Coronary artery (tissue), 2 donors: ENCODE measurements around the gene SH3BGR.
"Not testable (repeated sequence)": the region's sequence is repeated elsewhere in the genome, so short reads cannot be mapped to it uniquely, and the experiment has no call there.

ENCODE experiments used
- DNase-seq: peaks from one replicate; pipeline ENCODE4 v3.0.0-alpha.2; 2017; ENCODE audit warnings: low spot score
- H3K27ac ChIP-seq, 2 donors: fragments of 200-600 bp; sonication (generic); one replicate each; pipeline ENCODE4 v1.5.1; 2016 to 2019
- H3K4me3 ChIP-seq: fragments of 200-600 bp; sonication (generic); 2 replicates; pipeline ENCODE4 v1.5.1; 2016; ENCODE audit warnings: mild to moderate bottlenecking, moderate library complexity
- TF ChIP-seq, protein P1 (sequence below): fragments of 200-600 bp; sonication (generic); IDR thresholded peaks from one replicate; pipeline ENCODE4 v1.5.1; 2019; ENCODE audit warnings: antibody characterized with exemption

SH3BGR gene

DNA sequence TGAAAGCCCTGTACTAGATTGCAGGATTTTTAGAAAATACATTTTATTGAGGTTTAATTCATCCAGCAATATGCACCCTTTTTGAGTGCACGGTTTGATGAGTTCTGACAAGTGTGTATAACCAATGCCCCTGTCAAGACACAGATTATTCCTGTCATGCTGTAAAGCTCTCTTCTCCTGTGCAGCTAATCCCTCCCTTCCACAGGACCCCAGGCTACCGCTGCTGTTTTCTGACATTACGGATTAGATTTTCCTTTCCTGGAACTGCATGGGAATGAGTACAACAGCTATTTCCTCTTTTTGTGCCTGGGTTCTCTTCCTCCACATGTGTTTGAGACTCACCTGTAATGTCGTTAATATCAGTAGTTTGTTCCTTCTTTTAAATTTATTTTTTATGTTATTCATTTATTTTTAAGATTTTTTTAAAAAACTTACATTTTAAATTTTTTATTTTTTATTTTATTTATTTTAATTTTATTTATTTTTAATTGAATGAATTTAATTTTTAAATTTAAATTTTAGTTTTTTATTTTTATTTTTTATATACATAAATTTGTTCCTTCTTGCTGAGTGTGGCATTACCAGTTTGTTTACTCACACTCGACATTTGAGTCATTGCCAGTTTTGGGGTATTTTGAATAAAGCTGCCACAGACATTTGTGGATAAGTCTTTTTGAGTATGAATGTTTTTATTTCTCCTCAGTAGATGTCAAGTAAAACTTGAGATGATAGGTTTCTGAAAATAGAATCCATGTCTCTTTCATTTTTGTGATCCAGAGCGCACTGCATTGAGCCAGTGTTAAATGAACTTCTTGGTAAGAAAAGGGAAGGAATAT, 82.0 kb downstream of the SH3BGR start:
- TF ChIP-seq, protein P1, sequence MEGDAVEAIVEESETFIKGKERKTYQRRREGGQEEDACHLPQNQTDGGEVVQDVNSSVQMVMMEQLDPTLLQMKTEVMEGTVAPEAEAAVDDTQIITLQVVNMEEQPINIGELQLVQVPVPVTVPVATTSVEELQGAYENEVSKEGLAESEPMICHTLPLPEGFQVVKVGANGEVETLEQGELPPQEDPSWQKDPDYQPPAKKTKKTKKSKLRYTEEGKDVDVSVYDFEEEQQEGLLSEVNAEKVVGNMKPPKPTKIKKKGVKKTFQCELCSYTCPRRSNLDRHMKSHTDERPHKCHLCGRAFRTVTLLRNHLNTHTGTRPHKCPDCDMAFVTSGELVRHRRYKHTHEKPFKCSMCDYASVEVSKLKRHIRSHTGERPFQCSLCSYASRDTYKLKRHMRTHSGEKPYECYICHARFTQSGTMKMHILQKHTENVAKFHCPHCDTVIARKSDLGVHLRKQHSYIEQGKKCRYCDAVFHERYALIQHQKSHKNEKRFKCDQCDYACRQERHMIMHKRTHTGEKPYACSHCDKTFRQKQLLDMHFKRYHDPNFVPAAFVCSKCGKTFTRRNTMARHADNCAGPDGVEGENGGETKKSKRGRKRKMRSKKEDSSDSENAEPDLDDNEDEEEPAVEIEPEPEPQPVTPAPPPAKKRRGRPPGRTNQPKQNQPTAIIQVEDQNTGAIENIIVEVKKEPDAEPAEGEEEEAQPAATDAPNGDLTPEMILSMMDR, result no peak
- Histone ChIP-seq H3K4me3 (no peak overlapping the region), H3K27ac (no peak overlapping the region)
- no peak for DNase-seq

DNA sequence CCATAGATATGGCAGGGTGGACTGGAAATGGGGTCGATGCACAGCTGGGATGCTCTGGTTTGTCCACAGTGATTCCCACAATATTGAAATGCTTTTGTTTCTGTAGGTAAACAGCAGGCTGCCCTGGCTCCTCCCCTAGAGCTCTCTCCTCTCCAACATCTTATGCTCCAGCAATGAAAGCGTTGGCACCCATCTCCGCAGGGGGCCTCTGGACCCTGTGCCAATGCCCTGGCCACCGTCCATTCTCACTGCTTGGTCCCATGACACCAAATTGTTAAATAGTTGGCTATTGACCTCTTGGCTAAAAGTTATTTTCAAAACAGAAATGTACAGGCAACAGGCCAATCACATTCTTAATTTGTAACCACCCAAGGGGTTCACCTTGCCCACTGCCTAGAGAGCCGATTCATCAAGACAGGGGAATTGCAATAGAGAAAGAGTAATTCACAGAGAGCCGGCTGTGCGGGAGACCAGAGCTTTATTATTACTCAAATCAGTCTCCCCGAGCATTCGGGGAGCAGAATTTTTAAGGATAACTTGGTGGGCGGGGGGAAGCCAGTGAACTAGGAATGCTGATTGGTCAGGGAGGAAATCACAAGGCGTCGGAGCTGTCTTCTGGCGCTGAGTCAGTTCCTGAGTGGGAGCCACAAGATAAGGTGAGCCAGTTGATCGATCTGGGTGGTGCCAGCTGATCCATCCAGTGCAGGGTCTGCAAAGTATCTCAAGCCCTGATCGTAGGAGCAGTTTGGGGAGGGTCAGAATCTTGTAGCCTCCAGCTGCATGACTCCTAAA, 84.1 kb downstream of the SH3BGR start:
- DNase-seq, result no peak
- no peak overlapping the region for H3K4me3 ChIP-seq
- no peak overlapping the region for H3K27ac ChIP-seq
- TF ChIP-seq, protein P1, result no peak

- TF ChIP-seq, protein P1, result no peak
- Histone ChIP-seq H3K27ac (no peak overlapping the region), H3K4me3 (no peak overlapping the region)
- no peak for DNase-seq
Observed at GRCh38 chr21:39536835-39537234, 85.1 kb downstream of the SH3BGR start.

GRCh38 chr21:39537571-39537970, 85.8 kb downstream of the SH3BGR start:
- no peak for DNase-seq
- H3K27ac ChIP-seq, result no peak overlapping the region
- no peak overlapping the region for H3K4me3 ChIP-seq
- TF ChIP-seq, protein P1, result no peak

- TF ChIP-seq, protein P1, result no peak
- H3K27ac ChIP-seq, result no peak overlapping the region
- peak; percentile 45 for DNase-seq
Observed at GRCh38 chr21:39538453-39539042, 86.8 kb downstream of the SH3BGR start.

GRCh38 chr21:39540367-39540766, 88.6 kb downstream of the SH3BGR start:
- not testable (repeated sequence) for H3K4me3 ChIP-seq, H3K27ac ChIP-seq
- DNase-seq, result peak; percentile 11

More at GRCh38 chr21:39538453-39539042, 86.8 kb downstream of the SH3BGR start:
- no peak overlapping the region for H3K4me3 ChIP-seq

DNA sequence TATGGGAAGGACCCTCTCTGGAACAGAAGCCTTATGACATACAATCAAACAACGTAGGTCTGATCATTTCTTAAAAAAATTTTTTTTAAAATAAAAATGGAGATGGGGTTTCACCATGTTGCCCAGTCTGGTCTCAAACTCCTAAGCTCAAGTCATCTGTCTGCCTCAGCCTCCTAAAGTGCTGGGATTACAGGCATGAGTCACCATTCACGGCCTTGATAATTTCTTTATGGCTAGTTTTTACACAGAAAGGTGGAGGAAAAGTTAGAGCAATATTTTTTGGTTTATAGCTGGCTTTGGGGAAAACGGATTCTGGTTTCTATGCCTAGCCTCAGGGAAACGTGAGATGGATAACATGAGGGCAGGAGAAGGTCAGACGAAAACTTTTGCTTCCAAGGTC, 91.0 kb downstream of the SH3BGR start:
- H3K27ac ChIP-seq, result no peak overlapping the region
- DNase-seq, result no peak
- TF ChIP-seq, protein P1, result no peak

More for the DNA sequence above, 91.0 kb downstream of the SH3BGR start:
- no peak overlapping the region for H3K4me3 ChIP-seq
